GM21619 (cell line): Measurements from ENCODE around the gene SLC1A7.

ENCODE experiments used
- ATAC-seq: cut with Tn5 transposase; IDR thresholded peaks from one replicate; pipeline ENCODE4 v1.9.1; 2021; ENCODE audit not compliant: unreplicated experiment

SLC1A7 gene

GRCh38 chr1:53134042-53134485 lies 8.4 kb downstream of the SLC1A7 start:
- ATAC-seq = no peak

- ATAC-seq = no peak
Measured at GRCh38 chr1:53133261-53134041, 9.0 kb downstream of the SLC1A7 start.

GRCh38 chr1:53132176-53132575 lies 10.3 kb downstream of the SLC1A7 start:
- no peak for ATAC-seq

- ATAC-seq = no peak
Measured at GRCh38 chr1:53131590-53131938, 10.9 kb downstream of the SLC1A7 start.

- no peak for ATAC-seq
Measured at GRCh38 chr1:53130878-53131589, 11.4 kb downstream of the SLC1A7 start.

GRCh38 chr1:53130598-53130877 lies 11.9 kb downstream of the SLC1A7 start:
- no peak for ATAC-seq

- no peak for ATAC-seq
Measured at GRCh38 chr1:53129891-53130597, 12.4 kb downstream of the SLC1A7 start.

GRCh38 chr1:53128401-53128800 lies 14.0 kb downstream of the SLC1A7 start:
- no peak for ATAC-seq

- no peak for ATAC-seq
Measured at GRCh38 chr1:53127546-53127945, 14.9 kb downstream of the SLC1A7 start.

GRCh38 chr1:53126495-53126894 lies 15.9 kb downstream of the SLC1A7 start:
- ATAC-seq = no peak

GRCh38 chr1:53125623-53126360 lies 16.6 kb downstream of the SLC1A7 start:
- ATAC-seq = no peak

- ATAC-seq = no peak
Measured at GRCh38 chr1:53125122-53125521, 17.3 kb downstream of the SLC1A7 start.

- ATAC-seq = no peak
Measured at GRCh38 chr1:53123453-53124140, 18.8 kb downstream of the SLC1A7 start.

- no peak for ATAC-seq
Measured at GRCh38 chr1:53122961-53123413, 19.5 kb downstream of the SLC1A7 start.

- ATAC-seq = no peak
Measured at GRCh38 chr1:53122201-53122885, 20.1 kb downstream of the SLC1A7 start.

GRCh38 chr1:53121319-53122172 lies 20.9 kb downstream of the SLC1A7 start:
- ATAC-seq = no peak

- ATAC-seq = no peak
Measured at GRCh38 chr1:53120659-53121058, 21.8 kb downstream of the SLC1A7 start.

GRCh38 chr1:53117836-53118235 lies 24.6 kb downstream of the SLC1A7 start:
- no peak for ATAC-seq

- no peak for ATAC-seq
Measured at GRCh38 chr1:53116933-53117600, 25.4 kb downstream of the SLC1A7 start.
